HG02798 (cell line): ENCODE data around the gene HES1.

ENCODE experiments used
- ATAC-seq: cut with Tn5 transposase; IDR thresholded peaks from one replicate; pipeline ENCODE4 v1.9.1; 2021; ENCODE audit warnings: mild to moderate bottlenecking; ENCODE audit not compliant: unreplicated experiment, poor library complexity

Gene HES1

GRCh38 chr3:194165271-194166018 is 29.5 kb downstream of the HES1 start:
- ATAC-seq: no peak

GRCh38 chr3:194166682-194167479 is 30.9 kb downstream of the HES1 start:
- no peak for ATAC-seq

DNA sequence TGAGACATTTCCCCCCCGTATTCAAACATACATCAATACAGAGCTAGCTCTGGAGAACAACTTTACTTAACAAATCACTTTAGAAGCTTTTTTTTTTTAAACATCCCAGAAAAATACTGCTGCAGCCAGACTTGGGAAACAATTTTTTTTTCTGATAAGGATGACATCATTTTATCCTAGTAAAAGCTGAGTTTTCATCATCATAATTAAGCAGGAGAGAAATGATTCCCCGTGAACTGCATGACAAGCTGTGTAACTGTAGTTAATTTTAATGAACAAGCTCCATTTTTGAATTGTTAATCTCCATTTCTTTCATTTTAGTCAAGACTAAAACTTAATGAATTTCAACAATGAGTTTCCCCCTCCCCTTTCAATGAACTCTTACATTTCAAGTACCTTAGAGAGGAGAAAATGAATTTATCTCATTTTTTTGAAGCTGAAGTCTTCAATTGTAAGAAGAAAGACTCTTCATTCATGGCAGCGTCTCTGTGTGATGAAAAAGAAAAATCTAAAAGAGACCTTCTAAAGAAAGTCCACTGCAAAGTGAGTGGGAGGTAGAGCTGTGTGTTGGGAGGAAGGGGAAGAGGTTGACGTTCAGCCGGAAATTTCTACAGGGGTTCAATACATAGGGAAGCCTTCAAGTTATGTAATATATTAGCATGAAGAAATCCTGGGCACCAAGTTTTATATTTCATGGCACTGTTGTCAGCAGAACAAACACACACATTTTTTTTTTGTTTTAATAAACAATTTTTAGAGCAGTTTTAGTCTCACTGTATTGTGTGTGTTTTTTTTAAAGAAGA is 31.7 kb downstream of the HES1 start:
- ATAC-seq: no peak

- ATAC-seq: no peak
Observed at GRCh38 chr3:194168994-194169393, 33.0 kb downstream of the HES1 start.

DNA sequence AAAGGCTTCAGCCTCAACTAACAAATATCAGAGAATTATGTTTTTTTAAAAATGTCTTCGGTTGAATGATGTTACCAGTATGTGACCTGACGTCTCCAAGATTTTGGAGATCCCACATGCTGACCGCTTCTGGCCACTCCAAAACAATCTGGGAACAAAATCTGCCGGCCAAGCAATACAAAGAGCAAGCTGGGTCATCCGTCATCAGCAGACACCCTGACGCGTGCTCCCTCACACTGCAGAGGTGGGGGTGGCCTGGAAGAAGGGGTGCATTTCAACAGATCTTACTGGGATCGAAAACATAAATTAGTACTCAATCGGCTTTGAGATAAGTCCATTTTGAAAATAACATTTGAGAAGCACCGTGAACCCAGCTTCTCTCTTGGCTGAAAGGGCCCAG is 33.6 kb downstream of the HES1 start:
- ATAC-seq: no peak

DNA sequence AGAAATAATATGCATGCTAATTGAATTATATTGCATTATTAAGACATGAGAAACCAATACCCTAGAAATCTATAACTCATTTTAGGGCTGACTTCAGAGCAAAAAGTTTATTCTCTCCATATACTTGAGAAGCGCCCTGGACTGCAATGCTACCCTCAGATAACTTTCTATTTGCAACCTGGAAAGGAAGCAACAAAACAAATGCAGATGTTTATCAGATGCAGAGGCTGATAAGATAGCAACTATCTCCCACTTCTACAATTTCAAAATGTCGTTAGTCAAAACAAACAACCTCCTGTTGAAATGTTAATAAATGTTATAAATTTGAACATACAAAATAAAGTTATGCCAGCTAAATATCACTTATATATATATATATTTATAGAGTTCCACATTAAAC is 34.8 kb downstream of the HES1 start:
- no peak for ATAC-seq

DNA sequence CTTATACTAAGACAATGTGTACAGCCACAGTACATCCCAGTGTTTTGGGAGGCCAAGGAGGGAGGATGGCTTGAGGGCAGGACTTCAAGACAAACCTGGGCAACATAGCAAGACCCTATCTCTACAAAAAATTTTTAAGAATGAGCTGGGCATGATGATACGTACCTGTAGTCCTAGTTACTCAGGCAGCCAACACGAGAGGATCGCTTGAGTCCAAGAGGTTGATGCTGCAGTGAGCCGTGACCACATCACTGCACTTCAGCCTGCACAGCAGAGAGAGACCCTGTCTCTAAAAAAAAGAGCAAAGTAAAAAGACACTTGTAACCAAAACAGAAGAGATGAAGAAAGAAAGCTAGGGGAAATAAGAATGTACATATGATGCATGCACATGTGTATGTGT is 38.5 kb downstream of the HES1 start:
- no peak for ATAC-seq

GRCh38 chr3:194174980-194175379 is 39.0 kb downstream of the HES1 start:
- ATAC-seq: no peak

DNA sequence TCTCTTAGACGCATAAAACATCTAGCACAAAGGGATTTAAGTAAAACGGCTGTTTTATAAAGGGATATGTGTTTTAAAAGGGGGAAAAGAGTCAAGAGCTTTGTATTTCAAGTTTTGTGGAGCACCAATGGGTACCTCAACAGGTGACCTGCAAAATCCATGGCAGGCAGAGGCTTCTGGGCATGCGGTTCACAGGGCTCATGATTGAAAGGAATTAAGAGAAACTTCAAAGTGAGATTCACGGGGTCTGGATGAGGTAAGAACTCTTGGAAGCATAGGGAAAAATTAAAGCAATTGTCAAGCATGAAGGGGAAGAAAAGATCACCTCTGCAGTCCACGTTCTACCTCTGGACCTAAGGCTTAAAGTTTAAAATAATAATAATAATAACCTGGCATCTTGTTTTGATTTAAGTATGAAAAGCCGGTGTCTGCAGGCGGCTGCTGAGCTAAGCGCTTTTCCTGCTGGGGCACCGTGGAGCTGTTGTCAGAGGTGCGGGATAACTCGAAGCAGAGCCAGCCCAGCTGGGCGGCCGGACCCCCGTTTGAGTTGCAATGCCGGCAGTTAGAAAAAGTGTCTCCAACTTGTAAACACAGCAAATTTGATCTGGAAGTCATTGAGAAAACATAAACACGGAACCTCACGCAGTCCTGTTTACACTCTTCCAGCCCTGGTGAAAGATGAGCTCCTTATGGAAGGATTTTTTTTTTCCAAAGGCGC is 40.5 kb downstream of the HES1 start:
- no peak for ATAC-seq

GRCh38 chr3:194177141-194177540 is 41.2 kb downstream of the HES1 start:
- ATAC-seq: no peak

GRCh38 chr3:194178128-194178527 is 42.2 kb downstream of the HES1 start:
- no peak for ATAC-seq

GRCh38 chr3:194178669-194179068 is 42.7 kb downstream of the HES1 start:
- ATAC-seq: no peak

DNA sequence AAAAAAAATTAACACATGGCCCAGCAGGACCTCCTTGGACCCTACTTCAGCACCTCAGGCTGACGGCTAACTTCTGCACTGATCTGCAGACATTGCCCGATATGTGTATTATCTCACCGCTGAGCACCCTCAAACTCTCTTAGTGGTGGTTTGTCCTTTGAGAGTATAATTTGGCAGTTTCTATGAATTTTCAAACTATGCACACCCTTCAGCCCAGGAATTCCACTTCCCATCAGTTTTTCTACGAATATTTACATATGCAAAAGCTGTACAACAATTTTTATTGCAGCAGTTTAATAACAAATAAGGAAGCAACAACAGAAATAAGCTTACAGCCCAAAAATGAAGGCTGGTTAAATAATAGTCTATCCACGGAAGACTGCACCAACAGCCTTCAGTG is 44.6 kb downstream of the HES1 start:
- ATAC-seq: no peak

DNA sequence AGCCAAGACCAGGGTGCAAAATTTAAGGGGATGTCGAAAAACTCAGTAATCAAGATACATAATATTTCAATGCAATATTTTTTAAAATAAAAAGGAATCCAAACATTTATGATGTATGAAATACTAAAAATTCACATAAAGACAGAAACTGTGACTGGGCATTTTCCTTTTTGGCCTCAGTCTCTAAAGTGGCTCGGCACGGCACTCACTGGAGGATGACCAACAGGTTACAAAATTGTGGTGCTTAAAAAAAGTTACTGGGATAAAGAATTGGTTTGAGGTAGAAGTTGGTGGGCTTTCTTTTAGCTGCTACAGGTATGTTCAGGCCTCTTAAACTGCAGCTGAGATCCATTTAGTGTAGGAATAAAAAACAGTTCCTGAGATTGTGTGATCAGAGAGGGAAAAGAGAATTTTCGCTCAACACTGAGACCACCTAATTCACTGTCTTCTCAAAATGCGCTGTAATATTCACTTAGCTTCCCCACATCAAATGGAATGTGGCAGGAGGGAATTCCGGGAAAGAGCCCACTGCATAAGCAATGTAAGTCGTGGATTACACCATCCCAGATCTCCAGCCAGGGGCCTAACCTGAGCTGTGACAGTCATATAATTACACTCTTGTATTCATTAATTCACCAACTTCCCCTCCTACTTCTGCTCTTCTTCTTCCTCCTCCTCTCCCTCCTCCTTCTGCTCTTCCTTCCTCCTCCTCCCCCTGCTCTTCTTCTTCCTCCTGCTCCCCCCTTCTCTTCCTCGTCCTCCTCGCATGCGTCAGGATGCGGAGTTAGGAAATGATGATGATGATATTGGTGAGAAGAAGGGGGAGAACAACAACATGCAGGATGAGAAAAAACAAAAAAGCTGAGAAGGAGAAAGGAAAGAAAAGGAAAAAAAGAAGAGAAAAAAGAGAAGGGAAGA is 45.9 kb downstream of the HES1 start:
- no peak for ATAC-seq

DNA sequence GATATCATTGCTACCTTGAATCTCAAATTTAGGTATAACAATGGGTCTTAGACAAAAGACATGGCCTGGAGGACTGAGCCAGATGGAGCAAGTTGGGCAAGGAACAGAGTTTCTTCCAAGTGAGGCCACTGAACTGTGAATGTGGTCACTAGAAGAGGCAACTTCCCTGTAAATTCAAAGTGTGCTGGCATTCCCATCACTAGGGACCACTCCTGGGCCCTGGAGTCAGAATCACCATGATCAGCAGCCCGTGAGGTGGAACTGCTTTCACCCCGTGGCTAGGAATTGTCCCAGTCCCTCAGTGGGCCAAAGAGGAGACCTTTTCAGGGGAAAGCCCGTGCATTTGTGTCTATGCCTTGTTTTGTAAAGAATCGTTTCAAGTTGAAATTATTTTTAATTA is 47.3 kb downstream of the HES1 start:
- ATAC-seq: no peak

- ATAC-seq: no peak
Observed at GRCh38 chr3:194184265-194184751, 48.4 kb downstream of the HES1 start.

- no peak for ATAC-seq
Observed at GRCh38 chr3:194184801-194185200, 48.9 kb downstream of the HES1 start.

DNA sequence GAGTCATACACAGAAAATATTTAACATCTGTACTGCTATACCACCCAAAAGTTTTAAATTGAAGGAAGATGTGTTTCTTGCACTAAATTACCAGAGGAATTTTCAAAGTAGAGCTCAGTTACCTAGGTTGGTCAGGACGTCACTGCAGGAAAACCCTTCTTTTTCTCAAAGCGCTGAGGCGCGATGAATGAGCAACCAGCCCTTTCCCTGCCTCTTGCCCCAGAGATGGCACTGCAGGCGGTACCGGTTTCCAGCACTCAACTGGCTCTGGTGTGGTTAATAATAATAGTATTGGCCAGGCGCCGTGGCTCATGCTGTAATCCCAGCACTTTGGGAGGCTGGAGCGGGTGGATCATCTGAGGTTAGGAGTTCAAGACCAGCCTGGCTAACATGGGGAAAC is 49.3 kb downstream of the HES1 start:
- no peak for ATAC-seq

- no peak for ATAC-seq
Observed at GRCh38 chr3:194187233-194187944, 51.4 kb downstream of the HES1 start.
